A549 (cell line): ENCODE data around the gene SYCN.

Source experiments
- CEBPB ChIP-seq, 2 experiments: fragments of >200 bp in 1 of 2; sonication (Bioruptor Twin) in 1 of 2; formaldehyde crosslinking in 1 of 2; IDR thresholded peaks; 2 replicates each; pipeline ENCODE4 v1.6.1; 2012 to 2016
- EP300 ChIP-seq, 2 experiments: fragments of >200 bp; sonication (Bioruptor Twin); formaldehyde crosslinking; IDR thresholded peaks; 2 replicates in 1 of 2; 3 replicates in 1 of 2; pipeline ENCODE4 v1.6.1; 2016 to 2017
- JUN ChIP-seq, 2 experiments: fragments of >200 bp; sonication (Bioruptor Twin); formaldehyde crosslinking; IDR thresholded peaks; 2 replicates in 1 of 2; 3 replicates in 1 of 2; pipeline ENCODE4 v1.6.1; 2016 to 2017
- NFE2L2 ChIP-seq: fragments of 150-350 bp; conservative IDR thresholded peaks from 2 replicates; pipeline ENCODE4 v1.6.1; 2014; ENCODE audit warnings: low read length
- POLR2A ChIP-seq: IDR thresholded peaks from 2 replicates; pipeline ENCODE4 v1.6.1; 2012; ENCODE audit warnings: mild to moderate bottlenecking, low read length
- RAD21 ChIP-seq, 2 experiments: fragments of >200 bp in 1 of 2; sonication (Bioruptor Twin) in 1 of 2; formaldehyde crosslinking in 1 of 2; IDR thresholded peaks in 1 of 2; conservative IDR thresholded peaks in 1 of 2; 2 replicates in 1 of 2; 3 replicates in 1 of 2; pipeline ENCODE4 v1.6.1; 2012 to 2018; ENCODE audit warnings: inconsistent platforms in 1 of 2
- RCOR1 ChIP-seq: fragments of 150-350 bp; IDR thresholded peaks from 2 replicates; pipeline ENCODE4 v1.6.1; 2014; ENCODE audit warnings: antibody characterized with exemption, low read length, low read depth
- TP53 ChIP-seq: fragments of 250-450 bp; sonication (Bioruptor Pico); IDR thresholded peaks from 2 replicates; pipeline ENCODE4 v1.5.0; 2021; ENCODE audit warnings: mild to moderate bottlenecking, moderate library complexity
- TF ChIP-seq, protein P1 (sequence below): fragments of >200 bp; sonication (Bioruptor Twin); formaldehyde crosslinking; IDR thresholded peaks from 3 replicates; pipeline ENCODE4 v1.5.1; 2016
- TF ChIP-seq, protein P2 (sequence below): fragments of 200-600 bp; sonication (generic); IDR thresholded peaks from 2 replicates; pipeline ENCODE4 v1.6.1; 2016; ENCODE audit warnings: antibody characterized with exemption, mild to moderate bottlenecking, moderate library complexity
- TF ChIP-seq, protein P3 (sequence below): fragments of >200 bp; sonication (Bioruptor Twin); formaldehyde crosslinking; IDR thresholded peaks from 3 replicates; pipeline ENCODE4 v1.6.1; 2016

DNA sequence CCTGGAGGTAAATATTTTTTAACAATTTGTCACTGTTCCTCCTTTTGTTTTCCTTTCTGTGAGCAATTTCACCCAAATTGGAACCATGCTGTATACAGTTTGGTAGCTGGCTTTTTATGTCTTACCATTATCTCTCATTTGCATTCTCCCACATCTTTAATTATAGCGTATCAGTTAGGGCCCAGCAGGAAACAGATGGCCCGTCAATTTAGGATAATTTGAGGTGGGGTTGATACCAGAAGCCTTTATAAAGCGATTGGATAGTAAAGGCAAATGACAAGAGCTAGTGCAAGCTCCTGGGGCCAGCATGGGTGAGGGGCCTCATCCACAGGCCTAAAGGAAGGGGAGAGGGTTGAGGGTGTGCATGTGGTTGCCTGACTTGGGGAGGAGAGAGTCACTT lies 48.4 kb upstream of the SYCN start:
- TF ChIP-seq POLR2A (no peak), NFE2L2 (no peak), CEBPB (IDR thresholded peaks at IDR 0.05) (no peak), JUN (IDR thresholded peaks at IDR 0.05) (no peak), EP300 (IDR thresholded peaks at IDR 0.05) (no peak), RCOR1 (no peak), TP53 (no peak), RAD21 (conservative IDR thresholded peaks at IDR 0.05 in 1 of 2, IDR thresholded peaks at IDR 0.05 in 1 of 2) (no peak)
- TF ChIP-seq, protein P1, sequence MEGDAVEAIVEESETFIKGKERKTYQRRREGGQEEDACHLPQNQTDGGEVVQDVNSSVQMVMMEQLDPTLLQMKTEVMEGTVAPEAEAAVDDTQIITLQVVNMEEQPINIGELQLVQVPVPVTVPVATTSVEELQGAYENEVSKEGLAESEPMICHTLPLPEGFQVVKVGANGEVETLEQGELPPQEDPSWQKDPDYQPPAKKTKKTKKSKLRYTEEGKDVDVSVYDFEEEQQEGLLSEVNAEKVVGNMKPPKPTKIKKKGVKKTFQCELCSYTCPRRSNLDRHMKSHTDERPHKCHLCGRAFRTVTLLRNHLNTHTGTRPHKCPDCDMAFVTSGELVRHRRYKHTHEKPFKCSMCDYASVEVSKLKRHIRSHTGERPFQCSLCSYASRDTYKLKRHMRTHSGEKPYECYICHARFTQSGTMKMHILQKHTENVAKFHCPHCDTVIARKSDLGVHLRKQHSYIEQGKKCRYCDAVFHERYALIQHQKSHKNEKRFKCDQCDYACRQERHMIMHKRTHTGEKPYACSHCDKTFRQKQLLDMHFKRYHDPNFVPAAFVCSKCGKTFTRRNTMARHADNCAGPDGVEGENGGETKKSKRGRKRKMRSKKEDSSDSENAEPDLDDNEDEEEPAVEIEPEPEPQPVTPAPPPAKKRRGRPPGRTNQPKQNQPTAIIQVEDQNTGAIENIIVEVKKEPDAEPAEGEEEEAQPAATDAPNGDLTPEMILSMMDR, result no peak
- TF ChIP-seq, protein P2, sequence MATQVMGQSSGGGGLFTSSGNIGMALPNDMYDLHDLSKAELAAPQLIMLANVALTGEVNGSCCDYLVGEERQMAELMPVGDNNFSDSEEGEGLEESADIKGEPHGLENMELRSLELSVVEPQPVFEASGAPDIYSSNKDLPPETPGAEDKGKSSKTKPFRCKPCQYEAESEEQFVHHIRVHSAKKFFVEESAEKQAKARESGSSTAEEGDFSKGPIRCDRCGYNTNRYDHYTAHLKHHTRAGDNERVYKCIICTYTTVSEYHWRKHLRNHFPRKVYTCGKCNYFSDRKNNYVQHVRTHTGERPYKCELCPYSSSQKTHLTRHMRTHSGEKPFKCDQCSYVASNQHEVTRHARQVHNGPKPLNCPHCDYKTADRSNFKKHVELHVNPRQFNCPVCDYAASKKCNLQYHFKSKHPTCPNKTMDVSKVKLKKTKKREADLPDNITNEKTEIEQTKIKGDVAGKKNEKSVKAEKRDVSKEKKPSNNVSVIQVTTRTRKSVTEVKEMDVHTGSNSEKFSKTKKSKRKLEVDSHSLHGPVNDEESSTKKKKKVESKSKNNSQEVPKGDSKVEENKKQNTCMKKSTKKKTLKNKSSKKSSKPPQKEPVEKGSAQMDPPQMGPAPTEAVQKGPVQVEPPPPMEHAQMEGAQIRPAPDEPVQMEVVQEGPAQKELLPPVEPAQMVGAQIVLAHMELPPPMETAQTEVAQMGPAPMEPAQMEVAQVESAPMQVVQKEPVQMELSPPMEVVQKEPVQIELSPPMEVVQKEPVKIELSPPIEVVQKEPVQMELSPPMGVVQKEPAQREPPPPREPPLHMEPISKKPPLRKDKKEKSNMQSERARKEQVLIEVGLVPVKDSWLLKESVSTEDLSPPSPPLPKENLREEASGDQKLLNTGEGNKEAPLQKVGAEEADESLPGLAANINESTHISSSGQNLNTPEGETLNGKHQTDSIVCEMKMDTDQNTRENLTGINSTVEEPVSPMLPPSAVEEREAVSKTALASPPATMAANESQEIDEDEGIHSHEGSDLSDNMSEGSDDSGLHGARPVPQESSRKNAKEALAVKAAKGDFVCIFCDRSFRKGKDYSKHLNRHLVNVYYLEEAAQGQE, result no peak
- TF ChIP-seq, protein P3, sequence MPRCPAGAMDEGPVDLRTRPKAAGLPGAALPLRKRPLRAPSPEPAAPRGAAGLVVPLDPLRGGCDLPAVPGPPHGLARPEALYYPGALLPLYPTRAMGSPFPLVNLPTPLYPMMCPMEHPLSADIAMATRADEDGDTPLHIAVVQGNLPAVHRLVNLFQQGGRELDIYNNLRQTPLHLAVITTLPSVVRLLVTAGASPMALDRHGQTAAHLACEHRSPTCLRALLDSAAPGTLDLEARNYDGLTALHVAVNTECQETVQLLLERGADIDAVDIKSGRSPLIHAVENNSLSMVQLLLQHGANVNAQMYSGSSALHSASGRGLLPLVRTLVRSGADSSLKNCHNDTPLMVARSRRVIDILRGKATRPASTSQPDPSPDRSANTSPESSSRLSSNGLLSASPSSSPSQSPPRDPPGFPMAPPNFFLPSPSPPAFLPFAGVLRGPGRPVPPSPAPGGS, result no peak
